Measurements from ENCODE around the gene GMPS.

The GMPS gene

GRCh38 chr3:155984791-155985417 lies 114.5 kb downstream of the GMPS start:
- no peak overlapping the region for H3K27ac ChIP-seq (ENCODE audit: low read depth in 2 of 2, low read length in 2 of 2)
- H3K4me3 ChIP-seq (ENCODE audit: low read length in 2 of 2): no peak overlapping the region
- H3K27me3 ChIP-seq (ENCODE audit: control insufficient read depth in 2 of 2, insufficient read depth in 2 of 2, low read length in 2 of 2): no peaks in the 10 kb centered on the region
- no peaks in the 10 kb centered on the region for H3K36me3 ChIP-seq (ENCODE audit: control insufficient read depth in 2 of 2, insufficient read depth in 2 of 2, low read length in 2 of 2)
- no peak overlapping the region for H3K9ac ChIP-seq (ENCODE audit: low read depth in 1 of 2, low read length in 2 of 2)
- H3K4me1 ChIP-seq (ENCODE audit: control insufficient read depth in 2 of 2, insufficient read depth in 2 of 2, low read length in 2 of 2): no peaks in the 10 kb centered on the region
- no peaks in the 10 kb centered on the region for H3K9me3 ChIP-seq (ENCODE audit: control insufficient read depth in 2 of 2, low read length in 2 of 2)

GRCh38 chr3:155989536-155989935 lies 119.1 kb downstream of the GMPS start:
- H3K27ac ChIP-seq (ENCODE audit: low read depth in 2 of 2, low read length in 2 of 2): no peak overlapping the region
- no peaks in the 10 kb centered on the region for H3K4me1 ChIP-seq (ENCODE audit: control insufficient read depth in 2 of 2, insufficient read depth in 2 of 2, low read length in 2 of 2)
- no peak overlapping the region for H3K9ac ChIP-seq (ENCODE audit: low read depth in 1 of 2, low read length in 2 of 2)
- no peaks in the 10 kb centered on the region for H3K27me3 ChIP-seq (ENCODE audit: control insufficient read depth in 2 of 2, insufficient read depth in 2 of 2, low read length in 2 of 2)
- no peak overlapping the region for H3K4me3 ChIP-seq (ENCODE audit: low read length in 2 of 2)
- H3K36me3 ChIP-seq (ENCODE audit: control insufficient read depth in 2 of 2, insufficient read depth in 2 of 2, low read length in 2 of 2): no peaks in the 10 kb centered on the region
- no peaks in the 10 kb centered on the region for H3K9me3 ChIP-seq (ENCODE audit: control insufficient read depth in 2 of 2, low read length in 2 of 2)

GRCh38 chr3:155991212-155991611 lies 120.8 kb downstream of the GMPS start:
- Histone ChIP-seq H3K36me3 (ENCODE audit: control insufficient read depth in 2 of 2, insufficient read depth in 2 of 2, low read length in 2 of 2) (no peaks in the 10 kb centered on the region), H3K27me3 (ENCODE audit: control insufficient read depth in 2 of 2, insufficient read depth in 2 of 2, low read length in 2 of 2) (no peaks in the 10 kb centered on the region), H3K4me3 (ENCODE audit: low read length in 2 of 2) (no peak overlapping the region), H3K9ac (ENCODE audit: low read depth in 1 of 2, low read length in 2 of 2) (no peak overlapping the region), H3K27ac (ENCODE audit: low read depth in 2 of 2, low read length in 2 of 2) (no peak overlapping the region), H3K4me1 (ENCODE audit: control insufficient read depth in 2 of 2, insufficient read depth in 2 of 2, low read length in 2 of 2) (no peaks in the 10 kb centered on the region), H3K9me3 (ENCODE audit: control insufficient read depth in 2 of 2, low read length in 2 of 2) (no peaks in the 10 kb centered on the region)

GRCh38 chr3:155991847-155992246 lies 121.4 kb downstream of the GMPS start:
- Histone ChIP-seq H3K27ac (ENCODE audit: low read depth in 2 of 2, low read length in 2 of 2) (no peak overlapping the region), H3K36me3 (ENCODE audit: control insufficient read depth in 2 of 2, insufficient read depth in 2 of 2, low read length in 2 of 2) (no peaks in the 10 kb centered on the region), H3K27me3 (ENCODE audit: control insufficient read depth in 2 of 2, insufficient read depth in 2 of 2, low read length in 2 of 2) (no peaks in the 10 kb centered on the region), H3K9ac (ENCODE audit: low read depth in 1 of 2, low read length in 2 of 2) (no peak overlapping the region), H3K4me1 (ENCODE audit: control insufficient read depth in 2 of 2, insufficient read depth in 2 of 2, low read length in 2 of 2) (no peaks in the 10 kb centered on the region), H3K9me3 (ENCODE audit: control insufficient read depth in 2 of 2, low read length in 2 of 2) (no peaks in the 10 kb centered on the region), H3K4me3 (ENCODE audit: low read length in 2 of 2) (no peak overlapping the region)
